Mammary epithelial cell (primary cell): ENCODE measurements around the gene MCM3AP.

Source experiments
- EZH2 ChIP-seq: IDR thresholded peaks from 2 replicates; pipeline ENCODE4 v1.6.1; 2012; ENCODE audit warnings: low read length, inconsistent platforms, borderline replicate concordance
- TF ChIP-seq, protein P1 (sequence below), 2 donors: IDR thresholded peaks in 1 of 2; conservative IDR thresholded peaks in 1 of 2; 2 replicates each; pipeline ENCODE4 v1.5.1; 2011 to 2012; ENCODE audit warnings: inconsistent platforms in 2 of 2, low read length in 2 of 2, mild to moderate bottlenecking in 2 of 2, control low read depth in 1 of 2, low read depth in 1 of 2; ENCODE audit not compliant: insufficient read depth in 1 of 2; ENCODE audit errors: extremely low read depth in 1 of 2

- TF ChIP-seq, protein P1, sequence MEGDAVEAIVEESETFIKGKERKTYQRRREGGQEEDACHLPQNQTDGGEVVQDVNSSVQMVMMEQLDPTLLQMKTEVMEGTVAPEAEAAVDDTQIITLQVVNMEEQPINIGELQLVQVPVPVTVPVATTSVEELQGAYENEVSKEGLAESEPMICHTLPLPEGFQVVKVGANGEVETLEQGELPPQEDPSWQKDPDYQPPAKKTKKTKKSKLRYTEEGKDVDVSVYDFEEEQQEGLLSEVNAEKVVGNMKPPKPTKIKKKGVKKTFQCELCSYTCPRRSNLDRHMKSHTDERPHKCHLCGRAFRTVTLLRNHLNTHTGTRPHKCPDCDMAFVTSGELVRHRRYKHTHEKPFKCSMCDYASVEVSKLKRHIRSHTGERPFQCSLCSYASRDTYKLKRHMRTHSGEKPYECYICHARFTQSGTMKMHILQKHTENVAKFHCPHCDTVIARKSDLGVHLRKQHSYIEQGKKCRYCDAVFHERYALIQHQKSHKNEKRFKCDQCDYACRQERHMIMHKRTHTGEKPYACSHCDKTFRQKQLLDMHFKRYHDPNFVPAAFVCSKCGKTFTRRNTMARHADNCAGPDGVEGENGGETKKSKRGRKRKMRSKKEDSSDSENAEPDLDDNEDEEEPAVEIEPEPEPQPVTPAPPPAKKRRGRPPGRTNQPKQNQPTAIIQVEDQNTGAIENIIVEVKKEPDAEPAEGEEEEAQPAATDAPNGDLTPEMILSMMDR (conservative IDR thresholded peaks at IDR 0.05 in 1 of 2, IDR thresholded peaks at IDR 0.05 in 1 of 2; ENCODE audit: extremely low read depth in 1 of 2, insufficient read depth in 1 of 2, low read depth in 1 of 2, low read length in 2 of 2): no peak
- TF ChIP-seq EZH2: no peak
Observed at GRCh38 chr21:46287541-46287940, 2.1 kb upstream of the MCM3AP start.
